HG03159 (cell line): ENCODE results near the gene DDX31.

ENCODE experiments used
- ATAC-seq: cut with Tn5 transposase; IDR thresholded peaks from one replicate; pipeline ENCODE4 v1.9.1; 2021; ENCODE audit warnings: mild to moderate bottlenecking, moderate library complexity; ENCODE audit not compliant: unreplicated experiment

DDX31 gene

DNA sequence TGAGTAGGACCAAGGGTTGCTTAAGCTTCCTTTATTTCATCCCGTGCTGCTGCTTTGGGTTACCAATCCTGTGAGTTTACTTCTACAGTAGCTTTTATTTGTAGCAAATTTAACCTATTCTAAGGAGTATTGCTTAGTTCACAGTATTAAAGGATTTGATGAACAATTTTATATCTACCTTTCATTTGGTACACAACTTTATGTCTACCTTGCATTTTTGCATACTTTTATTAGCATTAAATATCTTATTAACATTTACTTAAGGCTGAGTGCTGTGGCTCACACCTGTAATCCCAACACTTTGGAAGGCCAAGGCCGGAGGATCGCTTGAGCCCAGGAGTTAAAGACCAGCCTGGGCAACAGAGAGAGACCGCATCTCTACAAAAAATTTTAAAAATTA lies 4.7 kb upstream of the DDX31 start:
- no peak for ATAC-seq

DNA sequence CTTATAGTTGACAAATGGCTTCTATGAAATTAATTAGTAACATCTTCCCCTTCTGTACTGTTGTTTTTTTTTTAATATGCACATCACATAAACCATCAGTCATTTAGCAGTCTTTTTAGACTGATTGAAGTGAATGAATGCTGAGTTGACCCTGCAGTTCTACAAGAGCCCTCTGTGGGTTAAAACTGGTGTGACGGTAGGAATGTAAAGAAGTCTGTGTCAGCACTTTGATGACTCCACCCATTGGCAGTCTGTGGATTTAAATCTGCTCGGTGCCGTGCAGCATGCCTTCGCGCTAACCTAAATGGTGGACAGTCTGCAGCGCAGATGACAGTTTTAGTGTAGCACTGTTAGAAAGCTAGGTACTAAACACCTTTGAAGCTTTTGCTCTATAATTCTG lies 3.6 kb upstream of the DDX31 start:
- ATAC-seq: no peak

DNA sequence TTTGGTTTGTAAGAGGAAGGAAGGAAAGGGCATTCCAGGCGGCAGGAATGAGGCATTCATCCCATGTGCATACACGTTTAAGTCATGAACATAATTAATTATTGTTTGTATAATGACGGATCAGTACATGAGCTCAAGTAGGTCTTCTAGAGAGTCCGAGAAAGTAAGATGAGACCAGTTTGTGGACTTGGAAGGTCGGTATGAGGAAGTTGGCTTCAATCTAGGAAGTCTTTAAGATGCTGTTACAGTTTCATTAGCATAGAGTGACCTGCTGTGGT lies 2.6 kb upstream of the DDX31 start:
- ATAC-seq: no peak

DNA sequence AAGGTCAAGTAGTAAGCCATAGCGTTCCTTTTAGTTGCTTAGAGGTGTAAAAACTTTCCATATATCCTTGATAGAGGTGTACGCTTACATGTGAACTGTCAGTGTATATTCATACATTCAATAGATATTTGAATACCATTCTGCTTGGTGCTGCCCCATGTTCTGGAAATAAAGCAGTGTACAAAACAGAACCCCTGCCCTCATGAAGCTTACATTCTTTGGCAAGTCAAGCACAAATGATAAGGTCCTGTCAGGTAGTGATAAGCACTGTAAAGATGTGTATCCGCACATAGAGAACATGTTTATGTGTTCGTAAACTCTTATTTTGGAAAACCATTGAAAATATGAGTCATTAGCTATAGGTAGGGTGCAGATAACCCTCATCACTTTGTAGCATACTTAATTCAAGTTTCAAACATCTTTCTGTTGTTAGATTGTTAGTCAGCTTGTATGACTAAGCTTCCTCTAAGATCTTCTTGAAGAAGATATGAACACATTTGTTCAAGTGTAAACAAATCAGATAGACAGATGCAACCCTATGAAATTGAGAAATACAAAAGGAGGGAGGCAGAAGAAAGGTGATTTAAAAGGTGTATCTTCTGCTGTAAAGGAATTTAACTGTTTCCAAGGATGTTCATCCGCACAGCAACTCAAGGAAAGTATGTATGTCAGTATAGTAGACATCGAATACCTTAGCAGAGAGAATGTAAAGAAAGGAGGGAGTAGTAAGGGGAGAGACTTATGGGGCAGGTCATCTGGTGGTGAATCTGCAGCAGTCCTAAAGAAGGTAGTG lies 2.0 kb upstream of the DDX31 start:
- ATAC-seq: no peak

GRCh38 chr9:132670457-132671391 lies 941 bp upstream of the DDX31 start, which contains the start of gene GTF3C4:
TSS of gene GTF3C4 (plus strand) at chr9:132670464. CDS start at chr9:132670599, 135 bp downstream.
- ATAC-seq: peak; percentile 50

GRCh38 chr9:132669319-132669697 lies 475 bp downstream of the DDX31 start:
- no peak for ATAC-seq

DNA sequence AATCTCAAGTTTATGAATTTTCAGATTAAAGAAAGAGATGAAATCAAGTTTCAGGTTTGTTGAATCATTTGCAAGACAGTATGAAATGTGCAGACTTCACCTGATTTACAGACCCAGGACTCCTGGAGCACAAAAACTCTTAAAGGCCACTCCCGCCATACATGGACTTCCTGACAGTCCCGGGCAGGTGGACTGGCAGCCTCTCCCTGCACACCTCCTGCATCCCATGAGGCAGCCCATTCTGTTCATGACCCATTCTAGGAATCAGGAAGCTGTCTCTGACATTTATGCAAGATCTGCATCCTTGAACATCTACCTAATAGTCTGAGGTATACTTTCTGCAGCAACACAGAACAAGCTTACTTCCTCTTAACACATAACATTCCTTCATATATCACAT lies 5.9 kb downstream of the DDX31 start:
- no peak for ATAC-seq

DNA sequence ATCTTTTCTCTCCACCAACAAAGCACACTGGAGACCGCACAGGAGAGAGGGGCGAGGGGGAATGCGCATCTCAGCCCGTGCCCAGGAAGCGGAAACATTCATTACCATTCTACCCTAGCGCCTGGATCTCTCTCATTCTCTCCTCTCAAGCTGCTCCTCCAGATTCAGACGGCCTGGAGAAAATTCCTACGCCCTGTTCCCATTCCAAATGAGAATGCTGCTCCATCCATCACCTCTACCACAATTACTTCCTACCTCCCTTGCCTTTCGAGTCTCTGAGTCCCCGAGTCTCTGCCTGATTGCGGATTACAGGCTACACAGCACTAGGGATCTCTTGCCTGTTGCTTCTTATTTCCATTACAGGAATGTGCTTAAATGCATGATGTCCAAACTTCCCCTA lies 6.7 kb downstream of the DDX31 start:
- no peak for ATAC-seq

DNA sequence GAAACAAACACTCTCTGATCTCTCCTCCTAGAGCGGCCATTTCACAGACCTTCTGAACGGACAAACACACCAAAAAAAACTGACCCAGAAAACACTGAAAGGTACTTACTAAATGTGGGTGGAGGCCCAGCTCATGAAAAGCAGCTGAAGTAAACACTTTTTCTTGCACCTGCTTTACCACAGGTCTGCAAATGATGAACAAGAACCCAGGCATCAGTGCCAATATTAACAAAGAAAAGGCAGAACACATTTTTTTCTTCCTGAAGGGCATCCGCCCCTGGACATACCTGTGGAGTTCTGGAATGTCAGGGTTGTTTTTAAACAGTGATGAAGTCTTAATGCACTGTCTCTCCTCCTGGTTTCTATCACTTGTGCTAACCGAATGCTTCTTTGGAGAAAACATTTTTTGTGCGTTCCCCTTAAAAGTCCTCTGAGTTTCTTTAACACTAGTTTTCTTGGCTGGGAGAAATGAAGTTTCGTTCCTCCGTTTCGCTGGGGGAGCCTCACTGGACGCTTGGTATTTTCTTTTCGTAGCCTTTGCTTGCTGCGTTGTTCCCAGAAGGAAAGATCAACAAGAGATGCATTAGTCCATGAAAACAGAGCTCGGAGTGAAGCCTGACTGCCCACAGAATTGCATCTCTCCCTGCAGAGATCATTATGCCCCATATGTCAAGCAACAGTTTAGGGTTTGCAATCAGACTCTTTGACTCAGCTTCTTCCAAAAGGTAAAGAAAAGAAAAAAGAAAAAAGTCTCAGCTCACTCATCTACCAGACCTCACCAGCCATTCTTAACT lies 7.4 kb downstream of the DDX31 start:
- no peak for ATAC-seq

- no peak for ATAC-seq
Observed at GRCh38 chr9:132656299-132656698, 13.5 kb downstream of the DDX31 start.

GRCh38 chr9:132651259-132651658 lies 18.5 kb downstream of the DDX31 start:
- no peak for ATAC-seq

DNA sequence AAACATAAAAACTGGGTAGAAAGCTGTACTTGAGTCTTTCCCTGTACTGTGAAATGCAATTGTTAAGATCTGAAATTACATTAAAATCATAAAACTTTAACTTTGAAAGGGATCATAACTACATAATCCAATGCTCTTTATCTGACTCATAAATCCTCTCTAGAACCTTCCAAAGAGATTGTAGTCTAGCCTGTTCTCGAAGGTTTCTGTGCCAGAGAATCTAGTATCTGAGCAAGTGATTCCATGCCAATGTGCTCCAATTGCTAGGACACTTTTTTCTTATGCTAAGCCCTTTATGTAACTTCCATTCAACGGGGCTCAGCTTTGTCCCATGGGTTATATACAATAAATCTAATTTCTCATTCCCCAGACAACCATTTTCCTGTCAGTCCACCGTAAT lies 21.1 kb downstream of the DDX31 start:
- no peak for ATAC-seq

DNA sequence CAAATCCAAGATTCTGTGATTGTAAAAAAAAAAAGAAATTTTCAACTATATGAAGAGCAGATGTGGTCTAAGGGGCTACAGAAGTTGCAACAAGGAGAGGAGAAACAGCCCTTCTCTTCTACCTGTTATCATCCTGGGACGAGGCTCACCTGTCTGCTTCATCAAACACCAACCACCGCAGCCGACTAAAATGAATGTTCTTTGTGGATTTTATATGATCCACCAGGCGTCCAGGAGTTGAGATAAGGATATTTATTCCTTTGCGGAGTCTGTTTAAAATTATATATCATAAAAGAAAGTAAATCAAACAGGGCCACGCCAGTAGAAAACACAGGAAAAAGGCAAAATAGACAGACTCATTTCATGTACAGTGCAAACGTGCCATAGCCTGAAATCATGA lies 21.5 kb downstream of the DDX31 start:
- ATAC-seq: no peak

GRCh38 chr9:132647806-132648205 lies 22.0 kb downstream of the DDX31 start:
- ATAC-seq: no peak

GRCh38 chr9:132647355-132647754 lies 22.4 kb downstream of the DDX31 start:
- ATAC-seq: no peak

DNA sequence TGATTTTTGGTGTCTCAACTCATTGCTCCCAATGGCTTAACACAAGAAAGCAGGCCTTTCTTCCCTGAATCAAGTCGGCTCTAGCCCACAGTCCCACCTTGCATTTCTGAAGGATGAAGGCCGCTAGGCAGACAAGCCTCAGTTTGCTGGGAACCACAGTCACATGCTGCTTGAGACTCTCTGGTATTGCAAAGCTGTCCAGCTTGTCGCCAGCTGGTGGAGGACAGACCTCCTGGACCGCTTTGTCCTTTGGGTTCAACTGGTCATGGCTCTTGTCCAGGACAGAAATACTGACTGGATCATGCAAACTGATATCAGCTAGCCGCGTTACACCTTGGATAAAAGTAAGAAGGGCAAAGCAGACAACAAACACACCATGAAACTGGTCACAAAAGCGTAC lies 23.1 kb downstream of the DDX31 start:
- ATAC-seq: no peak

DNA sequence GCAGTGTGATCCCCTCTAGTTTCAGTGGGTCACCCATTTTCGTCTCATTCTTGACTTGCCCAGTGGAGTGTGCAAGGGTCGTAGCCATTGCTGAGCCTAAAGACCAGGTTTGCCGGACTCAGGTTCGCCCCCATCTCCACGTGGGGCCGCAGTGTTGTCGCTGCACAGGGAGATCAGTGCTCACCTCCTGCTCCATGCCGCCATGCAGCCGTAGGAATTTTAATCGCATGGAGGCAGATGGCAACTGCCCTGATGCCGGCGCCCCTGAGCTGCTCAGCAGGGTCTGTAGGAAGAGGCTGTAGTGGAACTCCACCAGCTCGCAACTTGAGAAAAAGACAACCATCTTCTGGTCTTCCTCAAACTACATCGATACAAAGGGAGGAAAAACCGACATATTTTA lies 24.1 kb downstream of the DDX31 start:
- ATAC-seq: no peak

DNA sequence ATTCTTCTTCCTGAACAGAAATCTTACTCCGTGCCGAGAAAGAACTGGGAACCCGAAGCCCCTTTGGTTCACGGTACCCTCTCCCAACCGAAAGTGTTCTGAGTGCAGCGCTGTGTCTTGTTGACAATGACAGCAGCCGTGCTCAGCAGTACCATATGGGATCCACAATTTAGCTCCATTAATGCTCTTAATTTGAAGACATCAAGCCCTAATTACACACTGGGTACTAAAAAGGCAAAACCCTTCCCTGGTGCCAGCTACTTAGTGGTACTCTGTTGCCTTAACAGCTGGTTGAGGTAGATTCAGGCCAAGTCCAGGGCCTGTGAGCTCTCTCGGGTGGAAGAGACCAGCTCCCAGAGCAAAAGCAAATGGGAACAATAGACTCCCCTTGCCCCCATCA lies 24.5 kb downstream of the DDX31 start:
- ATAC-seq: no peak

- ATAC-seq: no peak
Observed at GRCh38 chr9:132644251-132644650, 25.5 kb downstream of the DDX31 start.

DNA sequence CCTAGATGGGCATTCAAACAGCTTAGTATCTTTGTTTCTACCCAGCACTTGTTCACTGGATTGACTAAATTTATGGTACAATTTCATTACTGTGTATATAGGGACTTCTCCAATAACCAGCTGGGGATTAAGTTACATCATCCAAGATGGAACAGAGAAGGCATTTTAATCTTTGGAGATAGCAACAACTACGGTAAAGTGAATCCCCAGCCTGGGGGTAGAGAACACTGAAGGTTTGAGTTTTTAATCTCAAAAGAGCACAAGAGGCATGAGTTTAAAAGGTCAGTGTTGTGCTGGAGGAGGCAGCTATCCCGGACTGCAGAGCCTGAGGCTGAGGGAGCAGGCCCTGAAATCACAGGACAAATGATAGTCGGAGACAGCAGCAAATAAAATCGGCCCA lies 28.6 kb downstream of the DDX31 start:
- no peak for ATAC-seq

DNA sequence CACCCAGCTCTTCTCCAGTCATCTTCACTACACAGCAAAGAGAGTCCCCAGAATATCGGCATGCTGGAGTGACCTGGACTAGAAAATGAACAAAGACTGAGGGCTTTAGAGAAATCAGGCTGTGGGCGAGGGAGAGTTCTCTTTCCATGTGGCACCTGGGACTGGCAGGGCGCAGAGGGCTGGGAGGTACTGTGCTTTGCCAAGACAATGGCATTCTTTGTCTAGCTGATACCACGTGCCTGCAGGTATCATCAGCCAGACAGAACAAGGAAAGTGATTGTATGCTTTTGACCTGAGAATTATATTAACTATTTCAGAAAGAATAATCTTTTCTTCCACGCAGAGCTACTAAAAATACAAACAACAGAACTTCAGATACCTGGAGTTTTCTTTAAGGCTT lies 30.5 kb downstream of the DDX31 start:
- no peak for ATAC-seq
